GM06990 (cell line): ENCODE data around the gene SLC6A19.

Experiments
- DNase-seq: peaks from one replicate; pipeline ENCODE4 v3.0.0-alpha.2; 2011; ENCODE audit not compliant: insufficient read length; ENCODE audit errors: extremely low read depth
- H3K27me3 ChIP-seq: replicated peaks from 2 replicates; pipeline ENCODE4 v1.6.0; 2011; ENCODE audit warnings: low read length; ENCODE audit not compliant: control insufficient read depth, insufficient read depth
- H3K36me3 ChIP-seq: 2 replicates; pipeline ENCODE4 v1.5.1; 2011; ENCODE audit warnings: low read length; ENCODE audit not compliant: control insufficient read depth, insufficient read depth
- H3K4me3 ChIP-seq: replicated peaks from 2 replicates; pipeline ENCODE4 v1.5.1; 2011; ENCODE audit warnings: low read depth, mild to moderate bottlenecking, control low read depth, low read length
- CTCF ChIP-seq: IDR thresholded peaks from 2 replicates; pipeline ENCODE4 v1.5.1; 2011; ENCODE audit warnings: low read length, control low read depth, mild to moderate bottlenecking, inconsistent platforms; ENCODE audit not compliant: insufficient read depth, poor library complexity, severe bottlenecking

Gene SLC6A19

GRCh38 chr5:1274471-1274870, 73.1 kb downstream of the SLC6A19 start:
- TF ChIP-seq CTCF, result no peak
- DNase-seq, result no peak
- H3K4me3 ChIP-seq, result no peak overlapping the region
- H3K27me3 ChIP-seq, result no peaks in the 10 kb centered on the region
- H3K36me3 ChIP-seq, result no peaks in the 10 kb centered on the region
